Epithelial cell of alveolus of lung (primary cell): ENCODE results near the gene DCAF7. TPM values are rescaled to one million over a fixed set of nuclear protein-coding genes. Genes with fewer than 3 reads are reported as not detected.

Source experiments
- total RNA-seq: library from RNA; depleted of rRNA; stranded (reverse); fragments of >200 nt; gene quantifications from 2 replicates; pipeline ENCODE4 v1.2.1, GENCODE V29; 2015

The DCAF7 gene, protein sequence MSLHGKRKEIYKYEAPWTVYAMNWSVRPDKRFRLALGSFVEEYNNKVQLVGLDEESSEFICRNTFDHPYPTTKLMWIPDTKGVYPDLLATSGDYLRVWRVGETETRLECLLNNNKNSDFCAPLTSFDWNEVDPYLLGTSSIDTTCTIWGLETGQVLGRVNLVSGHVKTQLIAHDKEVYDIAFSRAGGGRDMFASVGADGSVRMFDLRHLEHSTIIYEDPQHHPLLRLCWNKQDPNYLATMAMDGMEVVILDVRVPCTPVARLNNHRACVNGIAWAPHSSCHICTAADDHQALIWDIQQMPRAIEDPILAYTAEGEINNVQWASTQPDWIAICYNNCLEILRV
- total RNA-seq: 34.0 and 48.1 TPM in 2 replicates

DNA sequence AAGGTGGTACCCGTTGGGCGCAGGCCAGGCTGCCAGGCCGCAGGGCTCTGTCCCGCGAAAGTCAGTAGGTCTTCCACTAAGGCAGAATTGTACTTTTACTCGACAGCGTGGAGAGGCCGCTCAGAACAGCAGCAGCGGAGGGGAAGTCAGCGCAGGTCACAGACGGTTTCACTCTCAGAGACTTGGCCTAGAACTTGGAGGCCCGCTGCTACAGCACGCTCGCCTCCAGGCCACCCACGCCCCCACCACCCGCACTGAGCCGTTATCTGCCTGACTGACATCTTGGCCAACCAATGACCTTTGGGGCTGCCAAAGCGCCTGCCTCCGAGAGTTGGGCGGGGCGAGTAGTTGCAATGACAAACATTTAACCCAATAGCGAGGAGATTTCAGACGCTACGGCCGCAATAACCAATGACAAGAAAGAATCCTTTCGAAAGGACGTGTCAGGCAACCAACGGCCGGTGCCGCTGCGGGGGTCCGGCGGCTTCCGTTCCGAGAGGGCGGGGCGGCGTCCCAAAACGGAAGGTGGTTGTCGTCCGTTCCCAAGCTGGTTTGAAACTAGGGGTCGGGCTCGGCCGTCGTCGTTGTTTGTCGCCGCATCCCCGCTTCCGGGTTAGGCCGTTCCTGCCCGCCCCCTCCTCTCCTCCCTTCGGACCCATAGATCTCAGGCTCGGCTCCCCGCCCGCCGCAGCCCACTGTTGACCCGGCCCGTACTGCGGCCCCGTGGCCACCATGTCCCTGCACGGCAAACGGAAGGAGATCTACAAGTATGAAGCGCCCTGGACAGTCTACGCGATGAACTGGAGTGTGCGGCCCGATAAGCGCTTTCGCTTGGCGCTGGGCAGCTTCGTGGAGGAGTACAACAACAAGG lies at the start of gene DCAF7:
Gene DCAF7, plus strand, starts transcription at position 532 of the 871 bp plus-strand sequence. Its CDS starts 201 bp downstream, at position 733.

GRCh38 chr17:63523253-63523855 lies 26.9 kb upstream of the DCAF7 start, which contains the start of gene KCNH6:
TSS of gene KCNH6 (plus strand) at chr17:63523358. CDS start at chr17:63523414, 56 bp downstream.

DNA sequence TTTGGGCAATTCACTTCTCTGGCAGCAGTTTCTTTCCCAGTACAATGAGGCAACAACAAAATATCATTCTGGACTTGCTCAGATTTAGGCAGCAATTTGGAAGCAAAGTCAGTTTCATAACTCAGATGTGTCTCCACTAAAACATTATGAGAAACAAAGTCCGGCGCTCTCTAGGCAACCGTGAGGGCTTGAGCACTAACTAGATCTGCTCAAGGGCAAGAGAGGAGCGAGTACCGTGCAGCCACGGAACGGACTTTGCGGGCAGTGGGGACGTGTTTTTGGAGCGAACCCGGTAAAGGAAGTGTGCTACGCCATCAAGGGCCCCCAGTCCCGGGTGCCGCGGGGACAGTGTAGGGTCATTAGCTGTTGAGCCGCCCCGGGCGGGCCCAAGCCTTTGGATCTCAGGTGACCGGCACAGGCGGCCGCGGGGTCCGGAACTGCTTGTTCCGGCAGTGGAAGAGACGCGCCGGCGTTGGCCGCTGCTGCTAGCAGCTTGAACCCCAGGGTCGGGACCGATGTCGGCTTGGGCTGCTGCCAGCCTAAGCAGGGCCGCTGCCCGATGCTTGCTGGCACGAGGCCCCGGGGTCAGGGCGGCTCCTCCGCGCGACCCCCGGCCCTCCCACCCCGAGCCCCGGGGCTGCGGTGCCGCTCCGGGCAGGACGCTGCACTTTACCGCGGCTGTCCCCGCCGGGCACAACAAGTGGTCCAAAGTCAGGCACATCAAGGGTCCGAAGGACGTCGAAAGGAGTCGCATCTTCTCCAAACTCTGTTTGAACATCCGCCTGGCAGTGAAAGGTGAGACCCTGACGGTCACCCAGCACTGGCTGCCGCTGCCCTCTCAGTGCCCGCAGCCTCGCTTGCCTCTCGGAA lies 50.5 kb downstream of the DCAF7 start, which contains the start of gene TACO1:
Gene TACO1, plus strand, starts transcription at position 327 of the 870 bp plus-strand sequence. Its CDS starts 189 bp downstream, at position 516.

DNA sequence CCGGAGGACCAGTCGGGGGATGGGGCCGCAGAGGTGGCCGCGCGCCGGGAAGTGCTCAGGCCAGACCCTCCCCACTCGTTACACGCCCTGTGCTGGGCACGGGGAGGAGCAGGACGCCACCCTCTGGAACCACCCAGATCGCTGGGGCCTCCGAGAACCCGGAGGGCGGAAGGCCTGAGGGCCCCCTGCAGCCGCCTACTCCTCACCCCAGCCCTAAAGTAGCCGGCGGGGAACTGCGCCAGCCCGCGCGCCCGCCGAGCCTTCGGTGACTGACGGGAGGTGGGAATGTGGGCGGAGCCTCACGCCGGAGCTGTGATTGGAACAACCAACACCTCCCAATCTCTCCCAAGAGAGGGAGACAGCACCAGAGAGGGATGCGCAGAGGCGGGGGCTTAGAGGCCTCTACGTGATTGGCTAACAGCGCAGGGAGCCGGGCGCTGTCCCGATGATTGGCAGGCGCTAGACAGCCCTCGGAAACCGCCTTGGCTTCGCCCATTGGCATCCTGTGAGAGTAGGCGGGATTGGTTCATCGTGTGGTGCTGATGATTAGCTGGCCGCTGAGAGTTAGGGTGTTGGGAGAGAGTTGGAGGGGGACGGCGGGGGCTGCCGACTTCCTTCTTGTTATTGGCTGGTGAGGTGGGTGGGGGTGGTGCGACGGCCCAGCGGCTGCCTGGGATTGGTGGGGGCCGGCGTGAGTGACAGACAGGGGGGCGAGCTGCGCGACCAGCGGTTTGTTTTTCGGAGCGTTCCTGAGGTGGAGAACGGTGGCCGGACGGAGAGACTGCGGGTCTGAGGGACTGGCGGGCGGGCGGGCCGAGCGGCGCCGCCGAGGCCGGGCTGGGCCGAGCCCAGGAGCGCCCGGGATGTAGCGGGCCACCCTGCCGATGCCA lies 71.7 kb downstream of the DCAF7 start, which contains the start of gene MAP3K3:
Gene MAP3K3, plus strand, starts transcription at position 734 of the 890 bp plus-strand sequence. CDS start 343 bp downstream, outside the sequence.

Other genes with a start within 250 kb of the DCAF7 start
- 3.4 and 12.8 TPM in 2 replicates for gene CYB561, start 104.2 kb upstream of the DCAF7 start, total RNA-seq
- gene ACE, start 73.4 kb upstream of the DCAF7 start, total RNA-seq: 2.5 and 7.0 TPM in 2 replicates
- not detected in 2 replicates for gene KCNH6, start 27.1 kb upstream of the DCAF7 start, total RNA-seq
- 18.4 and 33.9 TPM in 2 replicates for gene TACO1, start 50.4 kb downstream of the DCAF7 start, total RNA-seq
- gene MAP3K3, start 71.9 kb downstream of the DCAF7 start, total RNA-seq: 16.4 and 17.1 TPM in 2 replicates
- gene LIMD2, start 149.6 kb downstream of the DCAF7 start, total RNA-seq: 39.3 and 61.0 TPM in 2 replicates
- gene STRADA, start 191.3 kb downstream of the DCAF7 start, total RNA-seq: 18.2 and 28.7 TPM in 2 replicates
- 32.7 and 46.8 TPM in 2 replicates for gene CCDC47, start 223.1 kb downstream of the DCAF7 start, total RNA-seq
- gene DDX42, start 223.7 kb downstream of the DCAF7 start, total RNA-seq: 29.7 and 54.5 TPM in 2 replicates